Measurements from ENCODE around the gene ANKMY2. TPM values are rescaled to one million over a fixed set of nuclear protein-coding genes. Genes with fewer than 3 reads are reported as not detected.

Gene ANKMY2
- total RNA-seq, 2 experiments from 2014 or later, result 3.3 to 5.1 TPM

- Mint-ChIP-seq H3K9me3 (no peaks in the 10 kb centered on the region), H3K27me3 (no peaks in the 10 kb centered on the region), H3K27ac (no peak overlapping the region), H3K4me1 (ENCODE audit: low read depth) (no peaks in the 10 kb centered on the region), H3K4me3 (no peak overlapping the region), H3K36me3 (ENCODE audit: low read depth) (peaks cover 79% of the 10 kb centered on the region)
- Histone ChIP-seq H3K27me3 (ENCODE audit: control insufficient read depth in 1 of 2, insufficient read depth in 2 of 2, low read length in 2 of 2) (no peaks in the 10 kb centered on the region), H3K4me1 (ENCODE audit: insufficient read depth, low read length) (no peaks in the 10 kb centered on the region), H3K9me3 (ENCODE audit: control insufficient read depth in 1 of 2, insufficient read depth in 1 of 2, low read length in 2 of 2) (no peaks in the 10 kb centered on the region), H3K36me3 (ENCODE audit: insufficient read depth, low read length) (peaks cover 49% of the 10 kb centered on the region), H3K27ac (ENCODE audit: low read depth in 1 of 2, low read length in 2 of 2) (no peak overlapping the region), H3K4me3 (ENCODE audit: low read length) (no peak overlapping the region)
- DNase-seq (no peak), ATAC-seq (ENCODE audit: poor library complexity) (no peak)
- POLR2A ChIA-PET, result interaction anchor here (0.6 kb wide), 1 partner anchor 84 kb away, joined by 3 read pairs; no protein-coding TSS in a partner anchor
- intact Hi-C loops (cut with DNase I, micrococcal nuclease), result no loop called here
- TF ChIP-seq CTCF (IDR thresholded peaks at IDR 0.05), result no peak
- CTCF ChIA-PET, result no interaction called here
Observed at GRCh38 chr7:16691241-16691640, 45.7 kb upstream of the ANKMY2 start.

- ATAC-seq (ENCODE audit: poor library complexity), result no peak
- Mint-ChIP-seq H3K36me3 (ENCODE audit: low read depth) (peaks cover 77% of the 10 kb centered on the region), H3K27me3 (no peaks in the 10 kb centered on the region), H3K27ac (no peak overlapping the region), H3K4me3 (no peak overlapping the region), H3K4me1 (ENCODE audit: low read depth) (peaks cover 28% of the 10 kb centered on the region), H3K9me3 (no peaks in the 10 kb centered on the region)
- H3K27ac ChIP-seq (ENCODE audit: low read depth in 1 of 2, low read length in 2 of 2), result no peak overlapping the region
- TF ChIP-seq CTCF (IDR thresholded peaks at IDR 0.05), result no peak
- no peak for DNase-seq
- POLR2A ChIA-PET, result no interaction called here
- intact Hi-C loops (cut with DNase I, micrococcal nuclease), result no loop called here
- CTCF ChIA-PET, result interaction anchor here (1.1 kb wide), 1 partner anchor 10 kb away, joined by 3 read pairs; no protein-coding TSS in a partner anchor
- H3K36me3 ChIP-seq (ENCODE audit: insufficient read depth, low read length), result peaks cover 42% of the 10 kb centered on the region
- no peaks in the 10 kb centered on the region for H3K9me3 ChIP-seq (ENCODE audit: control insufficient read depth in 1 of 2, insufficient read depth in 1 of 2, low read length in 2 of 2)
- H3K27me3 ChIP-seq (ENCODE audit: control insufficient read depth in 1 of 2, insufficient read depth in 2 of 2, low read length in 2 of 2), result no peaks in the 10 kb centered on the region
- H3K4me3 ChIP-seq (ENCODE audit: low read length), result no peak overlapping the region
- H3K4me1 ChIP-seq (ENCODE audit: insufficient read depth, low read length), result no peaks in the 10 kb centered on the region
Observed at GRCh38 chr7:16688249-16688648, 42.7 kb upstream of the ANKMY2 start.

- DNase-seq (no peak), ATAC-seq (ENCODE audit: poor library complexity) (no peak)
- Histone ChIP-seq H3K27me3 (ENCODE audit: control insufficient read depth in 1 of 2, insufficient read depth in 2 of 2, low read length in 2 of 2) (no peaks in the 10 kb centered on the region), H3K9me3 (ENCODE audit: control insufficient read depth in 1 of 2, insufficient read depth in 1 of 2, low read length in 2 of 2) (no peaks in the 10 kb centered on the region), H3K27ac (ENCODE audit: low read depth in 1 of 2, low read length in 2 of 2) (peak overlapping the region in 1 of 2 donors; percentile 23), H3K36me3 (ENCODE audit: insufficient read depth, low read length) (peaks cover 36% of the 10 kb centered on the region), H3K4me3 (ENCODE audit: low read length) (no peak overlapping the region), H3K4me1 (ENCODE audit: insufficient read depth, low read length) (no peaks in the 10 kb centered on the region)
- CTCF ChIA-PET, result interaction anchor here (1.1 kb wide), 1 partner anchor 15 kb away, joined by 3 read pairs; no protein-coding TSS in a partner anchor
- H3K27me3 Mint-ChIP-seq, result no peaks in the 10 kb centered on the region
- POLR2A ChIA-PET, result interaction anchor here (1.4 to 2.9 kb wide), 2 partner anchors 22 to 40 kb away, joined by 4 to 13 read pairs; partner anchors contain the start of genes ANKMY2 and BZW2
- H3K27ac Mint-ChIP-seq, result peak overlapping the region; percentile 67
- intact Hi-C loops (cut with DNase I, micrococcal nuclease), result no loop called here
- peaks cover 28% of the 10 kb centered on the region for H3K4me1 Mint-ChIP-seq (ENCODE audit: low read depth)
- H3K36me3 Mint-ChIP-seq (ENCODE audit: low read depth), result peaks cover 72% of the 10 kb centered on the region
- no peak for TF ChIP-seq CTCF (IDR thresholded peaks at IDR 0.05)
- no peaks in the 10 kb centered on the region for H3K9me3 Mint-ChIP-seq
- H3K4me3 Mint-ChIP-seq, result no peak overlapping the region
Observed at GRCh38 chr7:16685535-16685934, 40.0 kb upstream of the ANKMY2 start.
